Measurements from ENCODE around the gene FCGBP. TPM values are rescaled to one million over a fixed set of nuclear protein-coding genes. Genes with fewer than 3 reads are reported as not detected.
"Not testable (repeated sequence)": the region's sequence is repeated elsewhere in the genome, so short reads cannot be mapped to it uniquely, and the experiment has no call there.

The FCGBP gene
- total and polyA plus RNA-seq, 9 donors, result 2.2 to 290 (median 41.0) TPM

- Histone ChIP-seq H3K4me3 (no peak overlapping the region), H3K27me3 (no peaks in the 10 kb centered on the region), H3K36me3 (no peaks in the 10 kb centered on the region), H3K9me3 (no peaks in the 10 kb centered on the region), H3K27ac (no peak overlapping the region), H3K4me1 (ENCODE audit: insufficient read depth) (peaks cover 4% of the 10 kb centered on the region)
- 31 to 49% (median 44%) methylated on average over 6 of the region's 6 CpGs for WGBS, 3 donors
- TF ChIP-seq EP300 (IDR thresholded peaks at IDR 0.05) (no peak), POLR2A (IDR thresholded peaks at IDR 0.05) (no peak), CTCF (IDR thresholded peaks at IDR 0.05) (no peak)
- intact Hi-C loops (cut with DNase I), result loop anchor here in 1 of 4 donors (10.0 kb wide), 1 partner anchor 174 kb away; no protein-coding TSS in a partner anchor
- no peak for DNase-seq
Measured at GRCh38 chr19:39969266-39969665, 34.8 kb upstream of the FCGBP start.

GRCh38 chr19:39968789-39969188 is 34.4 kb upstream of the FCGBP start:
- 93 to 96% (median 94%) methylated on average over 15 of the region's 15 CpGs for WGBS, 3 donors
- Histone ChIP-seq H3K27ac (no peak overlapping the region), H3K4me3 (no peak overlapping the region), H3K9me3 (no peaks in the 10 kb centered on the region), H3K36me3 (no peaks in the 10 kb centered on the region), H3K4me1 (ENCODE audit: insufficient read depth) (peaks cover 4% of the 10 kb centered on the region), H3K27me3 (no peaks in the 10 kb centered on the region)
- DNase-seq, result no peak
- intact Hi-C loops (cut with DNase I), result loop anchor here in 1 of 4 donors (10.0 kb wide), 1 partner anchor 174 kb away; no protein-coding TSS in a partner anchor
- TF ChIP-seq POLR2A (IDR thresholded peaks at IDR 0.05) (no peak), CTCF (IDR thresholded peaks at IDR 0.05) (no peak), EP300 (IDR thresholded peaks at IDR 0.05) (no peak)

- WGBS, 3 donors, result 85 to 87% (median 86%) methylated on average over 9 of the region's 9 CpGs
- no peak overlapping the region for H3K4me3 ChIP-seq
- no peak for DNase-seq
- intact Hi-C loops (cut with DNase I), result loop anchor here in 1 of 4 donors (10.0 kb wide), 1 partner anchor 173 kb away; no protein-coding TSS in a partner anchor
- no peak for TF ChIP-seq POLR2A (IDR thresholded peaks at IDR 0.05)
- TF ChIP-seq CTCF (IDR thresholded peaks at IDR 0.05), result no peak
- TF ChIP-seq EP300 (IDR thresholded peaks at IDR 0.05), result no peak
- H3K9me3 ChIP-seq, result no peaks in the 10 kb centered on the region
- H3K4me1 ChIP-seq (ENCODE audit: insufficient read depth), result peaks cover 4% of the 10 kb centered on the region
- no peaks in the 10 kb centered on the region for H3K27me3 ChIP-seq
- H3K27ac ChIP-seq, result no peak overlapping the region
- H3K36me3 ChIP-seq, result no peaks in the 10 kb centered on the region
Measured at GRCh38 chr19:39967561-39967960, 33.1 kb upstream of the FCGBP start.

- 88 to 94% (median 90%) methylated on average over 6 of the region's 6 CpGs for WGBS, 3 donors
- intact Hi-C loops (cut with DNase I), result loop anchor here in 1 of 4 donors (10.0 kb wide), 1 partner anchor 172 kb away; no protein-coding TSS in a partner anchor
Measured at GRCh38 chr19:39966617-39967016, 32.2 kb upstream of the FCGBP start.

GRCh38 chr19:39963898-39964297 is 29.5 kb upstream of the FCGBP start:
- WGBS, 3 donors, result 88 to 91% (median 90%) methylated on average over 3 of the region's 3 CpGs
- H3K27me3 ChIP-seq, result no peaks in the 10 kb centered on the region
- no peak for DNase-seq
- no peak overlapping the region for H3K27ac ChIP-seq
- H3K36me3 ChIP-seq, result no peaks in the 10 kb centered on the region
- H3K9me3 ChIP-seq, result no peaks in the 10 kb centered on the region
- intact Hi-C loops (cut with DNase I), result loop anchor here in 1 of 4 donors (10.0 kb wide), 1 partner anchor 169 kb away; no protein-coding TSS in a partner anchor
- H3K4me3 ChIP-seq, result no peak overlapping the region
- no peaks in the 10 kb centered on the region for H3K4me1 ChIP-seq (ENCODE audit: insufficient read depth)
- TF ChIP-seq EP300 (IDR thresholded peaks at IDR 0.05) (no peak), CTCF (IDR thresholded peaks at IDR 0.05) (no peak), POLR2A (IDR thresholded peaks at IDR 0.05) (no peak)

More at GRCh38 chr19:39966617-39967016, 32.2 kb upstream of the FCGBP start:
- Histone ChIP-seq H3K27me3 (no peaks in the 10 kb centered on the region), H3K27ac (no peak overlapping the region), H3K4me1 (ENCODE audit: insufficient read depth) (peaks cover under 1% of the 10 kb centered on the region), H3K36me3 (no peaks in the 10 kb centered on the region), H3K4me3 (no peak overlapping the region), H3K9me3 (no peaks in the 10 kb centered on the region)
- no peak for TF ChIP-seq POLR2A (IDR thresholded peaks at IDR 0.05)
- no peak for DNase-seq

GRCh38 chr19:39959407-39959806 is 25.0 kb upstream of the FCGBP start:
- H3K4me3 ChIP-seq, result not testable (repeated sequence)
- WGBS, 3 donors, result 59 to 69% (median 67%) methylated on average over 10 to 13 of the region's 13 CpGs

GRCh38 chr19:39958942-39959341 is 24.5 kb upstream of the FCGBP start:
- H3K36me3 ChIP-seq; H3K9me3 ChIP-seq; intact Hi-C loops (cut with DNase I); H3K27ac ChIP-seq; DNase-seq; H3K27me3 ChIP-seq; H3K4me1 ChIP-seq (ENCODE audit: insufficient read depth); H3K4me3 ChIP-seq: not testable (repeated sequence)
- 80 to 88% (median 85%) methylated on average over 3 of the region's 3 CpGs for WGBS, 3 donors

More at GRCh38 chr19:39959407-39959806, 25.0 kb upstream of the FCGBP start:
- H3K9me3 ChIP-seq; DNase-seq; H3K36me3 ChIP-seq; H3K4me1 ChIP-seq (ENCODE audit: insufficient read depth); intact Hi-C loops (cut with DNase I); H3K27me3 ChIP-seq; H3K27ac ChIP-seq: not testable (repeated sequence)

GRCh38 chr19:39957886-39958285 is 23.5 kb upstream of the FCGBP start:
- WGBS, 3 donors, result 86 to 96% (median 89%) methylated on average over 5 of the region's 5 CpGs
- DNase-seq; H3K9me3 ChIP-seq; H3K27ac ChIP-seq; H3K27me3 ChIP-seq; H3K4me3 ChIP-seq; H3K4me1 ChIP-seq (ENCODE audit: insufficient read depth); intact Hi-C loops (cut with DNase I); H3K36me3 ChIP-seq: not testable (repeated sequence)
